Measurements from ENCODE around the gene SETD6.

DNA sequence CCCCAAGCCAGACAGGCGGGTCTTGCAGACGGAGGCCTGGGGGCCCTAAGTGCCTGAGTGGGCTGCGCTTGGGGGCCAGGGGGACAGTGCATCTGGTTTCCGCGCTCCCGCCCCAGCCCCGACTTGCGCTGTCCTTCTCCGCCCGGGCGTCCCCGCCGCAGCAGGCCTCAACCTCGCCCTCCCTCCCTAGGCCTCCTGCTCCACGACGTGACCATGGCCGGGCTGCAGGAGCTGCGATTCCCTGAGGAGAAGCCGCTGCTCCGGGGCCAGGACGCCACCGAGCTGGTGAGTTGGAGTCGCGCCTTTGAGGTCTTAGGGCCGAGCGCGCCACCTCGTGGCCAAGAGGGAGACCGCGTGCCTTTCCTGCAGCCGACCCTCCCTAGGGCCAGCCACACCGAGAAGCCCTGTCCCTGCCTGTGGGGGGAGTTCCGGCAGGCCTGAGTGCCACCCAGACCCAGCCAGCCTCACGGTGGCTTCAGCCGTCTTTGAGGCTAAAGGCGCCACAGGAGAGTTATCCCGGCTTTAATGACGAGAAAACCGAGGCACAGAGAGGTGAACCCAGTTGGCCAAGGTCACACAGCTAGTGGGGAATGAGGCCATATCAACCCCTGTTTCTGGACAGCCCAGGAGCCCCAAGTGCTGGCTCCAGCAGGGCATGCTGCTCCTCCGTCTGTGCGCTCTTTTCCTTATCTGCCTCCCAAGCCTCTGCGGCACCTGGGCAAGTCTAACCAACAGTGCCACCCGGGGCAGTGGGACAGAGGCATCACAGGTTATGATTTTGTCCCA, 27.6 kb upstream of the SETD6 start:
- TF ChIP-seq EP300 (IDR thresholded peaks at IDR 0.05; ENCODE audit: borderline replicate concordance in 1 of 2, low read depth in 2 of 2, low read length in 2 of 2) (no peak), RAD21 (IDR thresholded peaks at IDR 0.05 in 1 of 2, conservative IDR thresholded peaks at IDR 0.05 in 1 of 2; ENCODE audit: low read depth in 2 of 2, low read length in 2 of 2) (peak; percentile 97 to 98), EZH2 (IDR thresholded peaks at IDR 0.05; ENCODE audit: low read depth, low read length, severe bottlenecking) (no peak), KDM1A (IDR thresholded peaks at IDR 0.05; ENCODE audit: borderline replicate concordance, low read length) (peak; percentile 41; the same call in 1 of the 2 replicates), SIN3A (conservative IDR thresholded peaks at IDR 0.05 in 1 of 2, IDR thresholded peaks at IDR 0.05 in 1 of 2; ENCODE audit: low read depth in 1 of 2, low read length in 2 of 2) (peak in 1 of 2 experiments; percentile 51; a peak in 1 of 4 replicates), PHF8 (conservative IDR thresholded peaks at IDR 0.05; ENCODE audit: low read depth, low read length) (no peak), SRF (IDR thresholded peaks at IDR 0.05; ENCODE audit: low read depth, low read length) (no peak), SP2 (IDR thresholded peaks at IDR 0.05; ENCODE audit: low read length) (no peak)
- TF ChIP-seq, protein P1, sequence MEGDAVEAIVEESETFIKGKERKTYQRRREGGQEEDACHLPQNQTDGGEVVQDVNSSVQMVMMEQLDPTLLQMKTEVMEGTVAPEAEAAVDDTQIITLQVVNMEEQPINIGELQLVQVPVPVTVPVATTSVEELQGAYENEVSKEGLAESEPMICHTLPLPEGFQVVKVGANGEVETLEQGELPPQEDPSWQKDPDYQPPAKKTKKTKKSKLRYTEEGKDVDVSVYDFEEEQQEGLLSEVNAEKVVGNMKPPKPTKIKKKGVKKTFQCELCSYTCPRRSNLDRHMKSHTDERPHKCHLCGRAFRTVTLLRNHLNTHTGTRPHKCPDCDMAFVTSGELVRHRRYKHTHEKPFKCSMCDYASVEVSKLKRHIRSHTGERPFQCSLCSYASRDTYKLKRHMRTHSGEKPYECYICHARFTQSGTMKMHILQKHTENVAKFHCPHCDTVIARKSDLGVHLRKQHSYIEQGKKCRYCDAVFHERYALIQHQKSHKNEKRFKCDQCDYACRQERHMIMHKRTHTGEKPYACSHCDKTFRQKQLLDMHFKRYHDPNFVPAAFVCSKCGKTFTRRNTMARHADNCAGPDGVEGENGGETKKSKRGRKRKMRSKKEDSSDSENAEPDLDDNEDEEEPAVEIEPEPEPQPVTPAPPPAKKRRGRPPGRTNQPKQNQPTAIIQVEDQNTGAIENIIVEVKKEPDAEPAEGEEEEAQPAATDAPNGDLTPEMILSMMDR (IDR thresholded peaks at IDR 0.05; ENCODE audit: control extremely low read depth in 1 of 3, insufficient read depth in 1 of 3, low read depth in 1 of 3, low read length in 3 of 3): peak; percentile 97 to 99 (median 98)
- TF ChIP-seq, protein P2, sequence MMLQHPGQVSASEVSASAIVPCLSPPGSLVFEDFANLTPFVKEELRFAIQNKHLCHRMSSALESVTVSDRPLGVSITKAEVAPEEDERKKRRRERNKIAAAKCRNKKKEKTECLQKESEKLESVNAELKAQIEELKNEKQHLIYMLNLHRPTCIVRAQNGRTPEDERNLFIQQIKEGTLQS (IDR thresholded peaks at IDR 0.05; ENCODE audit: insufficient read depth, low read depth, low read length): no peak
- TF ChIP-seq, protein P3, sequence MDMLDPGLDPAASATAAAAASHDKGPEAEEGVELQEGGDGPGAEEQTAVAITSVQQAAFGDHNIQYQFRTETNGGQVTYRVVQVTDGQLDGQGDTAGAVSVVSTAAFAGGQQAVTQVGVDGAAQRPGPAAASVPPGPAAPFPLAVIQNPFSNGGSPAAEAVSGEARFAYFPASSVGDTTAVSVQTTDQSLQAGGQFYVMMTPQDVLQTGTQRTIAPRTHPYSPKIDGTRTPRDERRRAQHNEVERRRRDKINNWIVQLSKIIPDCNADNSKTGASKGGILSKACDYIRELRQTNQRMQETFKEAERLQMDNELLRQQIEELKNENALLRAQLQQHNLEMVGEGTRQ (IDR thresholded peaks at IDR 0.05; ENCODE audit: low read length): no peak
